CD14-positive monocyte (primary cell): ENCODE measurements around the gene TRHDE. TPM values are rescaled to one million over a fixed set of nuclear protein-coding genes. Genes with fewer than 3 reads are reported as not detected.

ENCODE experiments used
- DNase-seq, 3 donors: peaks; one replicate each; pipeline ENCODE4 v3.0.0-alpha.2; 2011 to 2022
- H2AFZ ChIP-seq: 2 replicates; pipeline ENCODE4 v1.6.0; 2012; ENCODE audit warnings: mild to moderate bottlenecking, low read depth, low read length, inconsistent platforms; ENCODE audit not compliant: insufficient read depth, poor library complexity, severe bottlenecking
- H3K27ac ChIP-seq, 2 donors: 1 replicate in 1 of 2; 2 replicates in 1 of 2; pipeline ENCODE4 v1.5.1; 2012 to 2013; ENCODE audit warnings: low read length in 2 of 2, control low read depth in 1 of 2, inconsistent platforms in 1 of 2, low read depth in 1 of 2, mild to moderate bottlenecking in 1 of 2
- H3K27me3 ChIP-seq, 2 donors: one replicate each; pipeline versions ENCODE4 v1.6.0 to v1.6.1; 2011 to 2013; ENCODE audit warnings: low read length in 2 of 2; ENCODE audit not compliant: control insufficient read depth in 2 of 2, insufficient read depth in 2 of 2
- H3K36me3 ChIP-seq, 2 donors: replicated peaks in 1 of 2; 1 replicate in 1 of 2; 2 replicates in 1 of 2; pipeline versions ENCODE4 v1.5.1 to v1.6.1; 2012 to 2013; ENCODE audit warnings: low read length in 2 of 2, control low read depth in 1 of 2, inconsistent platforms in 1 of 2, mild to moderate bottlenecking in 1 of 2; ENCODE audit not compliant: insufficient read depth in 2 of 2, control insufficient read depth in 1 of 2
- H3K4me1 ChIP-seq, 2 donors: 1 replicate in 1 of 2; 2 replicates in 1 of 2; pipeline versions ENCODE4 v1.5.1 to v1.6.1; 2012 to 2013; ENCODE audit warnings: low read length in 2 of 2, control low read depth in 1 of 2, inconsistent platforms in 1 of 2, mild to moderate bottlenecking in 1 of 2, moderate library complexity in 1 of 2; ENCODE audit not compliant: insufficient read depth in 2 of 2, control insufficient read depth in 1 of 2
- H3K4me2 ChIP-seq: replicated peaks from 2 replicates; pipeline ENCODE3; 2012; ENCODE audit warnings: low read length, moderate library complexity, mild to moderate bottlenecking; ENCODE audit not compliant: poor library complexity, severe bottlenecking; ENCODE audit errors: extremely low read depth
- H3K4me3 ChIP-seq, 3 experiments: fragments of 200-600 bp in 1 of 3; sonication (generic) in 1 of 3; replicated peaks in 1 of 3; 1 replicate in 2 of 3; 2 replicates in 1 of 3; pipeline ENCODE4 v1.5.1; 2011 to 2013; ENCODE audit warnings: low read length in 3 of 3, mild to moderate bottlenecking in 3 of 3, control low read depth in 2 of 3, low read depth in 2 of 3, inconsistent platforms in 1 of 3, moderate library complexity in 1 of 3
- H3K79me2 ChIP-seq: 2 replicates; pipeline ENCODE4 v1.6.0; 2012; ENCODE audit warnings: mild to moderate bottlenecking, control low read depth, inconsistent platforms, low read length, moderate library complexity; ENCODE audit not compliant: insufficient read depth
- H3K9ac ChIP-seq: 2 replicates; pipeline ENCODE4 v1.6.0; 2017; ENCODE audit warnings: low read length, mild to moderate bottlenecking; ENCODE audit not compliant: insufficient read depth, poor library complexity, severe bottlenecking
- H3K9me3 ChIP-seq, 2 donors: replicated peaks in 1 of 2; 1 replicate in 1 of 2; 2 replicates in 1 of 2; pipeline versions ENCODE4 v1.5.1 to v1.6.1; 2012 to 2013; ENCODE audit warnings: low read length in 2 of 2, control low read depth in 1 of 2; ENCODE audit not compliant: control insufficient read depth in 1 of 2, insufficient read depth in 1 of 2
- H4K20me1 ChIP-seq: 2 replicates; pipeline ENCODE4 v1.6.0; 2012; ENCODE audit warnings: mild to moderate bottlenecking, low read length, control low read depth, moderate library complexity; ENCODE audit not compliant: insufficient read depth
- H3K27ac Mint-ChIP-seq, 7 donors: one replicate each; pipeline ENCODE4 v1.8.0; 2020; ENCODE audit warnings: mild to moderate bottlenecking in 7 of 7, mixed read lengths in 7 of 7, moderate library complexity in 6 of 7, inconsistent platforms in 2 of 7
- H3K27me3 Mint-ChIP-seq, 3 donors: one replicate each; pipeline ENCODE4 v1.8.0; 2021 to 2022; ENCODE audit warnings: low read depth in 3 of 3, mild to moderate bottlenecking in 3 of 3, mixed read lengths in 3 of 3, moderate library complexity in 3 of 3, inconsistent platforms in 1 of 3
- H3K36me3 Mint-ChIP-seq, 2 donors: one replicate each; pipeline ENCODE4 v1.8.0; 2020; ENCODE audit warnings: mixed read lengths in 2 of 2, inconsistent platforms in 1 of 2, mild to moderate bottlenecking in 1 of 2
- H3K4me1 Mint-ChIP-seq: one replicate; pipeline ENCODE4 v1.8.0; 2020; ENCODE audit warnings: mild to moderate bottlenecking, mixed read lengths
- H3K4me3 Mint-ChIP-seq, 2 donors: one replicate each; pipeline ENCODE4 v1.8.0; 2020; ENCODE audit warnings: mild to moderate bottlenecking in 2 of 2, mixed read lengths in 2 of 2, moderate library complexity in 1 of 2
- H3K9me3 Mint-ChIP-seq, 7 donors: one replicate each; pipeline ENCODE4 v1.8.0; 2020 to 2022; ENCODE audit warnings: mixed read lengths in 7 of 7, mild to moderate bottlenecking in 6 of 7, moderate library complexity in 6 of 7, inconsistent platforms in 2 of 7
- WGBS: methylation state at CpG from one replicate; pipeline ENCODE4 v1.1.5; 2013; ENCODE audit warnings: missing lambda C conversion rate; ENCODE audit not compliant: insufficient coverage; 5-methylcytosine and 5-hydroxymethylcytosine counted together
- intact Hi-C, 2 donors: fragments of 100-400 bp; cut with micrococcal nuclease; formaldehyde crosslinking; loops; one replicate each; pipeline versions ENCODE4 v1.15.0 to v1.15.1; 2023
- polyA plus RNA-seq, 3 donors: library from polyadenylated mRNA; depleted of rRNA in 1 of 3; unstranded in 2 of 3; stranded (reverse) in 1 of 3; fragments of 300-500 nt in 2 of 3; fragments of >200 nt in 1 of 3; fragmentation: Illumina TruSeq in 2 of 3; gene quantifications; 1 replicate in 2 of 3; 2 replicates in 1 of 3; pipeline ENCODE4 v1.2.3, GENCODE V29; 2012 to 2021
- TF ChIP-seq, protein P1 (sequence below): fragments of 200-600 bp; IDR thresholded peaks from one replicate; pipeline ENCODE4 v1.8.0; 2022; ENCODE audit warnings: antibody characterized with exemption, mild to moderate bottlenecking

The TRHDE gene
- polyA plus RNA-seq, 3 donors: not detected

DNA sequence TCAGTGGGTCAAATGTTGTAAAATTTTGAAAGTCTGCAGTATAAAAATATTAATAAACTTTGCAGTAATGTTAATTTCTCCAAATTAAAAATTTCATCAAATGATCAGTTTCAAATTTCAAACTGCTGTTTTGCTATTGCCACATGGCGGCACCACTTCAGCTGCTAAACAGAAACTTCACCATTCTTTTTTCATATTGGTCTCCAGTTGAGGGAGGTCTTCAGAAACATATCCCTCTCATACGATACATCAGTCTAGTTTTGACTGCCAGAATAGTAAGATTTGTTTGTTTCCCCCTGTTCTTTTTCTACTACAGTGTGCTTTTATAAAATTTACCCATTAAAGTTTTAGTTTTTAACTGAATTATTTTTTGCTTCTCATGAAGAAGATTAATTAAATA lies 4.2 kb upstream of the TRHDE start:
- H4K20me1 ChIP-seq: no peaks in the 10 kb centered on the region
- intact Hi-C loops: no loop called here
- no peak for DNase-seq
- WGBS: no CpG with 5 or more reads among the region's 2 CpGs
- H3K27me3 ChIP-seq: peaks cover 42 to 74% of the 10 kb centered on the region in 2 donors
- H2AFZ ChIP-seq: no peak overlapping the region
- Mint-ChIP-seq H3K36me3 (peaks cover 3 to 6% of the 10 kb centered on the region in 2 donors), H3K4me1 (peaks cover 9% of the 10 kb centered on the region), H3K27me3 (peaks cover 32 to 55% (median 49%) of the 10 kb centered on the region in 3 donors), H3K4me3 (no peak overlapping the region), H3K27ac (no peak overlapping the region), H3K9me3 (peaks cover 0 to 10% (median 5%) of the 10 kb centered on the region in 7 donors)
- H3K4me1 ChIP-seq: peaks cover 13 to 17% of the 10 kb centered on the region in 2 donors
- no peak overlapping the region for H3K27ac ChIP-seq
- no peaks in the 10 kb centered on the region for H3K36me3 ChIP-seq
- no peak overlapping the region for H3K4me3 ChIP-seq
- no peaks in the 10 kb centered on the region for H3K79me2 ChIP-seq
- H3K9me3 ChIP-seq: peaks cover 0 to 15% of the 10 kb centered on the region in 2 donors
- H3K9ac ChIP-seq: no peak overlapping the region
- no peak overlapping the region for H3K4me2 ChIP-seq
- TF ChIP-seq, protein P1, sequence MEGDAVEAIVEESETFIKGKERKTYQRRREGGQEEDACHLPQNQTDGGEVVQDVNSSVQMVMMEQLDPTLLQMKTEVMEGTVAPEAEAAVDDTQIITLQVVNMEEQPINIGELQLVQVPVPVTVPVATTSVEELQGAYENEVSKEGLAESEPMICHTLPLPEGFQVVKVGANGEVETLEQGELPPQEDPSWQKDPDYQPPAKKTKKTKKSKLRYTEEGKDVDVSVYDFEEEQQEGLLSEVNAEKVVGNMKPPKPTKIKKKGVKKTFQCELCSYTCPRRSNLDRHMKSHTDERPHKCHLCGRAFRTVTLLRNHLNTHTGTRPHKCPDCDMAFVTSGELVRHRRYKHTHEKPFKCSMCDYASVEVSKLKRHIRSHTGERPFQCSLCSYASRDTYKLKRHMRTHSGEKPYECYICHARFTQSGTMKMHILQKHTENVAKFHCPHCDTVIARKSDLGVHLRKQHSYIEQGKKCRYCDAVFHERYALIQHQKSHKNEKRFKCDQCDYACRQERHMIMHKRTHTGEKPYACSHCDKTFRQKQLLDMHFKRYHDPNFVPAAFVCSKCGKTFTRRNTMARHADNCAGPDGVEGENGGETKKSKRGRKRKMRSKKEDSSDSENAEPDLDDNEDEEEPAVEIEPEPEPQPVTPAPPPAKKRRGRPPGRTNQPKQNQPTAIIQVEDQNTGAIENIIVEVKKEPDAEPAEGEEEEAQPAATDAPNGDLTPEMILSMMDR: no peak

GRCh38 chr12:72268386-72268785 lies 3.8 kb upstream of the TRHDE start:
- Histone ChIP-seq H2AFZ (no peak overlapping the region), H3K9ac (no peak overlapping the region), H3K79me2 (no peaks in the 10 kb centered on the region), H3K27ac (no peak overlapping the region), H3K4me2 (no peak overlapping the region), H3K4me1 (peaks cover 17 to 21% of the 10 kb centered on the region in 2 donors), H3K4me3 (no peak overlapping the region), H4K20me1 (no peaks in the 10 kb centered on the region), H3K27me3 (peaks cover 46 to 78% of the 10 kb centered on the region in 2 donors), H3K9me3 (peaks cover 0 to 17% of the 10 kb centered on the region in 2 donors), H3K36me3 (no peaks in the 10 kb centered on the region)
- no CpG with 5 or more reads among the region's 2 CpGs for WGBS
- no peak for DNase-seq
- H3K9me3 Mint-ChIP-seq: peaks cover 0 to 10% (median 7%) of the 10 kb centered on the region in 7 donors
- peaks cover 36 to 59% (median 53%) of the 10 kb centered on the region in 3 donors for H3K27me3 Mint-ChIP-seq
- TF ChIP-seq, protein P1: no peak
- peaks cover 3 to 6% of the 10 kb centered on the region in 2 donors for H3K36me3 Mint-ChIP-seq
- H3K4me3 Mint-ChIP-seq: peak overlapping the region in 1 of 2 donors; percentile 67
- H3K27ac Mint-ChIP-seq: no peak overlapping the region
- intact Hi-C loops: no loop called here
- peaks cover 13% of the 10 kb centered on the region for H3K4me1 Mint-ChIP-seq
